ENCODE measurements around the gene IL20RB. TPM values are rescaled to one million over a fixed set of nuclear protein-coding genes. Genes with fewer than 3 reads are reported as not detected.
"Not testable (repeated sequence)": the region's sequence is repeated elsewhere in the genome, so short reads cannot be mapped to it uniquely, and the experiment has no call there.

Gene IL20RB
- total RNA-seq, 4 donors from 2014 or later, result 0.75 to 1.4 (median 1.1) TPM

GRCh38 chr3:136959599-136959998, 1.8 kb downstream of the IL20RB start:
- H3K9me3 ChIP-seq, result no peaks in the 10 kb centered on the region
- DNase-seq (ENCODE audit: extremely low spot score), result no peak
- H3K27me3 ChIP-seq, result no peaks in the 10 kb centered on the region
- no peak overlapping the region for H3K27ac ChIP-seq (replicated peaks in 1 of 4)
- TF ChIP-seq EP300 (IDR thresholded peaks at IDR 0.05) (no peak), CTCF (IDR thresholded peaks at IDR 0.05) (no peak), POLR2A (IDR thresholded peaks at IDR 0.05; ENCODE audit: low read depth) (no peak), POLR2AphosphoS5 (IDR thresholded peaks at IDR 0.05) (no peak)
- WGBS, result 96% methylated on average over 6 of the region's 6 CpGs
- intact Hi-C loops (cut with DNase I), result no loop called here
- H3K4me3 ChIP-seq, result no peak overlapping the region
- no peaks in the 10 kb centered on the region for H3K36me3 ChIP-seq
- peaks cover 0 to 14% (median 10%) of the 10 kb centered on the region in 4 donors for H3K4me1 ChIP-seq

GRCh38 chr3:136960838-136961836, 3.4 kb downstream of the IL20RB start:
- no peak for DNase-seq (ENCODE audit: extremely low spot score)
- Histone ChIP-seq H3K36me3 (no peaks in the 10 kb centered on the region), H3K27me3 (no peaks in the 10 kb centered on the region), H3K4me3 (no peak overlapping the region), H3K27ac (replicated peaks in 1 of 4) (no peak overlapping the region), H3K4me1 (peaks cover 0 to 3% (median 0%) of the 10 kb centered on the region in 4 donors), H3K9me3 (no peaks in the 10 kb centered on the region)
- 88% methylated on average over 4 of the region's 4 CpGs for WGBS
- intact Hi-C loops (cut with DNase I), result no loop called here
- TF ChIP-seq POLR2A (IDR thresholded peaks at IDR 0.05; ENCODE audit: low read depth) (no peak), POLR2AphosphoS5 (IDR thresholded peaks at IDR 0.05) (no peak), EP300 (IDR thresholded peaks at IDR 0.05) (no peak), CTCF (IDR thresholded peaks at IDR 0.05) (no peak)

GRCh38 chr3:136962927-136963326, 5.1 kb downstream of the IL20RB start:
- no peak for TF ChIP-seq EP300 (IDR thresholded peaks at IDR 0.05)
- no peak for TF ChIP-seq POLR2A (IDR thresholded peaks at IDR 0.05; ENCODE audit: low read depth)
- TF ChIP-seq POLR2AphosphoS5 (IDR thresholded peaks at IDR 0.05), result no peak
- no peak for TF ChIP-seq CTCF (IDR thresholded peaks at IDR 0.05)
- Histone ChIP-seq H3K9me3 (no peaks in the 10 kb centered on the region), H3K4me3 (no peak overlapping the region), H3K36me3 (no peaks in the 10 kb centered on the region), H3K27ac (replicated peaks in 1 of 4) (no peak overlapping the region), H3K4me1 (no peaks in the 10 kb centered on the region), H3K27me3 (no peaks in the 10 kb centered on the region)
- DNase-seq (ENCODE audit: extremely low spot score), result no peak
- 92% methylated on average over 1 of the region's 1 CpG for WGBS
- intact Hi-C loops (cut with DNase I), result no loop called here

GRCh38 chr3:136969539-136969938, 11.8 kb downstream of the IL20RB start:
- H3K9me3 ChIP-seq, result peaks cover 0 to 12% (median 4%) of the 10 kb centered on the region in 4 donors
- intact Hi-C loops (cut with DNase I); H3K36me3 ChIP-seq; H3K4me3 ChIP-seq; DNase-seq (ENCODE audit: extremely low spot score); H3K4me1 ChIP-seq; H3K27me3 ChIP-seq; H3K27ac ChIP-seq (replicated peaks in 1 of 4): not testable (repeated sequence)
- WGBS, result 98% methylated on average over 6 of the region's 14 CpGs

GRCh38 chr3:136973352-136973751, 15.6 kb downstream of the IL20RB start:
- intact Hi-C loops (cut with DNase I), result no loop called here
- DNase-seq (ENCODE audit: extremely low spot score), result no peak
- no peak for TF ChIP-seq EP300 (IDR thresholded peaks at IDR 0.05)
- no peak for TF ChIP-seq POLR2AphosphoS5 (IDR thresholded peaks at IDR 0.05)
- no peak for TF ChIP-seq CTCF (IDR thresholded peaks at IDR 0.05)
- TF ChIP-seq POLR2A (IDR thresholded peaks at IDR 0.05; ENCODE audit: low read depth), result no peak
- Histone ChIP-seq H3K9me3 (peaks cover 0 to 12% (median 4%) of the 10 kb centered on the region in 4 donors), H3K27me3 (no peaks in the 10 kb centered on the region), H3K4me3 (no peak overlapping the region), H3K4me1 (no peaks in the 10 kb centered on the region), H3K27ac (replicated peaks in 1 of 4) (no peak overlapping the region), H3K36me3 (no peaks in the 10 kb centered on the region)
- WGBS, result 91% methylated on average over 4 of the region's 4 CpGs
